DOHH2 (cell line): ENCODE data around the gene CORO6.

ENCODE experiments used
- CTCF ChIP-seq: fragments of 200-600 bp; sonication (generic); IDR thresholded peaks from one replicate; pipeline ENCODE4 v1.5.1; 2014; ENCODE audit warnings: antibody characterized with exemption, mild to moderate bottlenecking, low read depth, low read length; ENCODE audit not compliant: poor library complexity, severe bottlenecking
- EZH2phosphoT487 ChIP-seq: fragments of 200-600 bp; sonication (generic); IDR thresholded peaks from 2 replicates; pipeline ENCODE4 v1.6.1; 2017; ENCODE audit warnings: borderline replicate concordance, mild to moderate bottlenecking, antibody characterized with exemption, low read length, moderate library complexity, mixed read lengths

GRCh38 chr17:29614349-29615047 lies 8.2 kb downstream of the CORO6 start:
- TF ChIP-seq CTCF (no peak), EZH2phosphoT487 (no peak)
